SKM-1 (cell line): Measurements from ENCODE around the gene MAP3K15.

Experiments
- DNase-seq: peaks from one replicate; lab custom pipeline; 2025; ENCODE audit not compliant: unreplicated experiment; lab: John Stamatoyannopoulos, UW

The MAP3K15 gene, protein sequence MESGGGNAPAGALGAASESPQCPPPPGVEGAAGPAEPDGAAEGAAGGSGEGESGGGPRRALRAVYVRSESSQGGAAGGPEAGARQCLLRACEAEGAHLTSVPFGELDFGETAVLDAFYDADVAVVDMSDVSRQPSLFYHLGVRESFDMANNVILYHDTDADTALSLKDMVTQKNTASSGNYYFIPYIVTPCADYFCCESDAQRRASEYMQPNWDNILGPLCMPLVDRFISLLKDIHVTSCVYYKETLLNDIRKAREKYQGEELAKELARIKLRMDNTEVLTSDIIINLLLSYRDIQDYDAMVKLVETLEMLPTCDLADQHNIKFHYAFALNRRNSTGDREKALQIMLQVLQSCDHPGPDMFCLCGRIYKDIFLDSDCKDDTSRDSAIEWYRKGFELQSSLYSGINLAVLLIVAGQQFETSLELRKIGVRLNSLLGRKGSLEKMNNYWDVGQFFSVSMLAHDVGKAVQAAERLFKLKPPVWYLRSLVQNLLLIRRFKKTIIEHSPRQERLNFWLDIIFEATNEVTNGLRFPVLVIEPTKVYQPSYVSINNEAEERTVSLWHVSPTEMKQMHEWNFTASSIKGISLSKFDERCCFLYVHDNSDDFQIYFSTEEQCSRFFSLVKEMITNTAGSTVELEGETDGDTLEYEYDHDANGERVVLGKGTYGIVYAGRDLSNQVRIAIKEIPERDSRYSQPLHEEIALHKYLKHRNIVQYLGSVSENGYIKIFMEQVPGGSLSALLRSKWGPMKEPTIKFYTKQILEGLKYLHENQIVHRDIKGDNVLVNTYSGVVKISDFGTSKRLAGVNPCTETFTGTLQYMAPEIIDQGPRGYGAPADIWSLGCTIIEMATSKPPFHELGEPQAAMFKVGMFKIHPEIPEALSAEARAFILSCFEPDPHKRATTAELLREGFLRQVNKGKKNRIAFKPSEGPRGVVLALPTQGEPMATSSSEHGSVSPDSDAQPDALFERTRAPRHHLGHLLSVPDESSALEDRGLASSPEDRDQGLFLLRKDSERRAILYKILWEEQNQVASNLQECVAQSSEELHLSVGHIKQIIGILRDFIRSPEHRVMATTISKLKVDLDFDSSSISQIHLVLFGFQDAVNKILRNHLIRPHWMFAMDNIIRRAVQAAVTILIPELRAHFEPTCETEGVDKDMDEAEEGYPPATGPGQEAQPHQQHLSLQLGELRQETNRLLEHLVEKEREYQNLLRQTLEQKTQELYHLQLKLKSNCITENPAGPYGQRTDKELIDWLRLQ (N-terminal part only)

GRCh38 chrX:19514791-19515614 lies at the start of gene MAP3K15:
TSS of gene MAP3K15 (minus strand) at chrX:19515508. CDS start at chrX:19515261, 247 bp downstream.
- peak; percentile 34 for DNase-seq

DNA sequence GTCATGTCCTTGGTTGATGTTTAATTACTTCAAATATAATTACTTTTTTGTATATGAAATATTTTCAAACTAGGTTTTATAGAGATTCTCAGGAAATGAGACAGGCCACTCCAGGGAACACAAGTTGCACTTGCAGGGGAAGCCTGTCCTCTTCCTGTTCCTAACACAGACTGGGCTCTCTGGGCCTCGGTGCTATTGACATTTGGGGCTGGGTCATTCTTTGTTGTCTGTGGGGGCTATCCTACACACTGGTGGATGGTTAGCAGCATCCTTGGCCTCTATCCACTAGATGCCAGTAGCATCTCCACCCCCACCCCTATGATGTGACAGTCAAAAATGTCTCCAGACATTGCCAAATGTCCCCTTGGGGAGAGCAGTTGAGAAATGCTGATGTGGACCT lies 49.3 kb upstream of the MAP3K15 start:
- no peak for DNase-seq

DNA sequence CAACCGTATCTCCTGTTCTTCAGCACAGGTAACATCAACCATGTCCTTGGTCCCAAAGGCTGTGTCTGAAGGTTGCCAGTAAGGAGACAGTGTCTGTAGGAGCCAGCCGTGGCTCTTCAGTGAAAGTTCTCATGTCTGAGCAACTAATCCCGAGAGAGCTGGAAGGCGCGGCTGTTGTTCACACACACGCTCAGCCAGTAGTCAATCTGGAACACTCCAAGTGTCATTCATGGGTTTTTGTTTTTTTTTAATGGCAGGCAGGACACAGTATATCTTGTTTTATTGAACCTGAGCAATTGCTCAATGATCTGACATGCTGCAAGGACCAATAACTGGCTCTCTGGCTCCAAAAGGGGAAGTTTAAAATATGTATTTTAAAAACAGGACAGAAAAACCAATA lies 48.4 kb upstream of the MAP3K15 start:
- no peak for DNase-seq

- DNase-seq, result no peak
These were observed 48.0 kb upstream of the MAP3K15 start for GRCh38 chrX:19563327-19563726.

- no peak for DNase-seq
These were observed 45.3 kb upstream of the MAP3K15 start for GRCh38 chrX:19560611-19561010.

DNA sequence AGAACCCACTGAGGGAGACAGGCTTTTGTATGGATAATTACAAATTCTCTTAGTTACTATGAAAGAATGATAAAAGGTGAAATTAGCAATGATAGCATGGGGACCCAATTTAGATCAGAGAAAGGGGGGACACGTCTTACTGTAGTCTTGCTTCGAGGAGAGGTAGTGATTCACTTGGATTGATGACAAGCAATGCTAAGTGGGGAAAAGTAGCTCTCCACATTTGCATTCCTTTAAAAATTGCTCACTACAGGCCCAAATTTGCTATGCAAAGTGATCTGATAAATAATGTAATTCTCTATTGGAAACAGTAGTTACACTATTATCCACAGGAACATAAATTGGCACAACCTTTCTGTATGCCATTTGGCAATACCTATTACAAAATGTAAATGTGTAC lies 42.5 kb upstream of the MAP3K15 start:
- no peak for DNase-seq

DNA sequence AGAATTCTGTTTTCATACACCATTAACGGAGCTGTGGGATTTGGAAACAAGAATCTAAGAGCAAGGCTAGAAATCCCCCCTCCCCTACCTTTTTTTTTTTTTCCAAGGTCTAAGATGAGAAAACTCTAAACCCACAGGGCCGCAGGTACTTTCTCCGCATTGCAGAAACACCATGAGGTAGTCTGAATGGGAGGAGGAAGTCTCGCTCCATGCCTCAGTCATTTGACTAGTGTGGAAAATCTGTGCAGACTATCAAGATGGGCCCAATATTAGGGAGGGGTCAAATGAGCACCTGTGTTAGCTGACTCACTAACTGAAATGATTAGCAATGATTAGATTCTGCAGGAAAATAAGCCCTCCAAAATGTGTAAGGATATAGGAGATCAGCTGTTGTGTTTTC lies 40.9 kb upstream of the MAP3K15 start:
- DNase-seq, result no peak

DNA sequence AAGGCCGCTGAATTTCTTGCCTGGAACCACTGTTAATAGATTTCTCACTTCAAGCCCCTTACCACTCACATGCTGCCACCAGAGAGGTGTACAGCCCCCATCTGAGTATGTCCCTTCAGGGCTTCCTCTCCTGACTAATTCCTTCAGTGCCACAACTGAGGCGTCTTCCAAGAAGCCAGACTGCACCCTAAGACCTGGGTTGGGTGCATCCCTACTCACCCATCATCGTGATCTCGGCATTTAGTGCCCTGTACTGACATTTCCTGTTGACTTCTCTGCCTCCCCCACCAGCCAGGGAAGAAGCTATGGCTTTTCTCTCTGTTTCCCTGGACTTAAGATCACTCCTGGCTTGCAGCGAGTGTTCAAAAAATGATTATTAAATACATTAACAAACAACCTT lies 40.4 kb upstream of the MAP3K15 start:
- no peak for DNase-seq

DNA sequence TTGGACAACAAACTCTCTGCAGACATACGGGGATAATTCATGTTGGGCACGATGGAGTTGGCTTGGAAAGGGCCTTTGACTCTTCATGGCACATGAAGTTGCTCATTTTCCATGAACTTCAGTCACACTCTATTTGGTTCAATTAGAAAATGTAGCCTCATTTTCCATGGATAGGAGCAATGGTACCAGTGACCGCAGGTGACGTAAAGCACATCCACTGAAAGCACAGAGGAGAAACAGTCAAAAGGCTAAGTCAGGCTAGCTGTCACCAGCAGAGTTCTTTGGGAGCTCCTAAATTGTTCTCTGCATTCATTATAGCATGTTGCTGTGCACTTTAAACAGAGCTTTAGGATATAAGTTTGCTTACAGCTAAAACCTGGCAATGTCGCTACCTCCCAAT lies 39.9 kb upstream of the MAP3K15 start:
- DNase-seq, result no peak

- no peak for DNase-seq
These were observed 39.5 kb upstream of the MAP3K15 start for GRCh38 chrX:19554786-19555185.

GRCh38 chrX:19552793-19553192 lies 37.5 kb upstream of the MAP3K15 start:
- no peak for DNase-seq

DNA sequence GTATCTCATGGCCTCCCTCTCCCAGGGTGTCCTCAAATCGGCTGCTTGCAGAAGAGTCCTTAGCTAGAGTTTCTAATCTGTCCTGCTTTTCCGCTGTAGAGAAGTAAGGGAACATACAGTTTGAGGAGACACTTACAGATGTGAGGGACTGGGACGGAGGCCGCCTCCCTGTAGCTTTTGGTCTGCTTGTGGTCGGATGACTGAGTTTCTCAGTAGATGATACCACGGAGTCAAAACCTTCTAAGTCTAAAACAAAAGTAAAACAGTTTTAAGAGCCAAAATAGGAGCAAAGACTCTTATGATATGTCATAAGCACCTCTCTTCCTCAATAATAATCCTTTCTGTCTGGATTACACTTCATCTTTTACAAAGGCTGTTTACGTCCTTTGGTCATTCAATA lies 34.5 kb upstream of the MAP3K15 start:
- DNase-seq, result no peak

DNA sequence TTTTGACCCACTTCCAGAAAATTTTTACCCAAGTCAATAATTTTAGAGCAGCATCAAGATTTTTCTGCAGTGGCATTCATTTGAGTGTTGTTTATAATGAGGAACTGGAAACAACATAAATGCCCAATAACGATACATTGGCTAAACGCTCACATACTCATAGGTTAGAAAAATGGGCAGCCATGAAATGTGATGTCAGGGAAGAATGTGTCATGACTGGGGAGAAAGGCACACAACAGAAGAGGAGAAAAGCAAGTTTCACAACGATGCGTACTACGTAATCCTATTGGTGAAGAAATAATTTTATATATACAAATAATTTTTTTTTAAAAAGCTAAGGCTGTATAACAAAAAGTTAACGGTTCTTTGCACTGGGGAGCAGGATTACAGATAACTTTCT lies 33.6 kb upstream of the MAP3K15 start:
- no peak for DNase-seq

- DNase-seq, result no peak
These were observed 33.0 kb upstream of the MAP3K15 start for GRCh38 chrX:19548279-19548678.

- no peak for DNase-seq
These were observed 30.3 kb upstream of the MAP3K15 start for GRCh38 chrX:19545651-19546050.

DNA sequence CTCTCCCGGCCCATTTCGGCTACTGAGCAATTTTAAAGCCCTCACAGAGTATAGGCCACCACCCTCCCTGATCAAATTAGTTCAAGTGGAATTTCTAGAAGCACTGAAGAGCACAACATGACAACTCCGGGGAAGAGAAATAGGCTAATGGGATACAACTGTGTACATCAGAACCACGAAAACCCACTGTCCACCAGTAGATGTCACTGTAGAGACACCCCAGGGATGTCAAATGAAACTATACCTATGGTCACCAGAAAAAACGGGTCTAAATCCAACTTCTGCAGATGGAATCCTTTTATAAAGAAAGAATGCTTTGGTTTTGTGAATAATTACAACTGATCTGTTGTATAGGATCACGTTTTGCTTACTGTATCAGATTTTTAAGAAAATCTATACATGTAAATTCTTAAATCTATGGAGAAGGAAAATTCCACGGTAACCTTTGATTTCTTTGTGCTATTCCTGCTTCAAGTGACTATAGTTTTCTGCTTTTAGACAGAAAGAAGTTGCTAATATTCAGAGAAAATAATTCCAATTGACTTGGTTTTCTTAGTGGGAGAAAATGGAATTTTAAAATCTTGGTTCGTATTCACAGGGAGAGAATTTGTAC lies 29.5 kb upstream of the MAP3K15 start:
- no peak for DNase-seq

DNA sequence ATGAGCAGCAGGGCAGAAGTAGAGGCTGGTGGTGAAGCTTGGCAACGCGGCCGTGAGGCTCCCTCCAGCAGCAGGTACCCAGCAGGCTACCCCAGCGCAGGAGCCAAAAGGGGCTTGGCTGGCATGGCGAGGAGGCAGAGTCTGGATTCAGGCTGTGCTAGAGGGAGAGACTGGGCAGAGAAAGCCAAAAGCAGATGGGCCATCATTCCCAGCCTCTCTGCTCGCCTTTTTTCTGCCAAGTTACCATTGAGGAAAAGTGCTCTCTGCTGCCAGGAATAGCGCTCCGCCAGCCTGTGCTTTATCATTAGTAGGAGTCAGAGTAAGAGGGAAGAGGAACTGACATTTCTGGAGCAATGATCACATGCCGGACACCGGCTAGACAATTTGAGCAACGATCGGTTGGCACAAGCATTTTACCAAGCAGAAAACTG lies 28.7 kb upstream of the MAP3K15 start:
- DNase-seq, result no peak

DNA sequence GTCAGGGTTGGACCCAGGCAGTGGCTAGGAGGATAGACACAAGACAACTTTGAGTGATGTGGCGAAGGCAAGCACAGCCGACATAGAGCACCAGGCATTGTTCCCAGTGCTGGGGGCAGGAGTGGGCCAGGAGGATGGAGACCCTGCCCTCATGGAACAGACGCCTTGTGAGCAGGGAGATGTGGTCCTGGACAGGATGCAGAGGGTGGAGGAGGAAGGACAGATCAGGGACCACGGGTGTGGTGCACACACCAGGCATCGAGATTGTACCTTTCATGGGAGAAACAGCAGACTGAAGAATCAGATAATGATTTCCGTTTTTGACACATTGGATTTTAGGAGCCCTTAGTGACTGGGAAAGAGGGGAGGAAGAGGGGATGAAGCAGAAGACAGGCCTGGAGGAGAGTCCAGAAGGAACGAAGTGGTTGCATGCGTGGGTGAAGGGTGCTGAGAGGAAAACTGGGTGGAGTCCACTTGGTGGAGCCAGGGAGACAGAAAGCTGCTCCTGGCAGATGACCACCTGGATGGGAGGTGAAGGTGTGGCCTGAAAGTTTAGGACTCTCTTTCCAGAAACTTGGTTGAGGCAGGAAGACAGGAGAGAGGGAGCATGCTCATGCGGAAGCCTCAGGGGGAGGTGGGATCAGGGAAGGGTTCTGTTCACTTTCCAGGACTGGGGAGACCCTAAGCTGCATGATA lies 27.9 kb upstream of the MAP3K15 start:
- no peak for DNase-seq

DNA sequence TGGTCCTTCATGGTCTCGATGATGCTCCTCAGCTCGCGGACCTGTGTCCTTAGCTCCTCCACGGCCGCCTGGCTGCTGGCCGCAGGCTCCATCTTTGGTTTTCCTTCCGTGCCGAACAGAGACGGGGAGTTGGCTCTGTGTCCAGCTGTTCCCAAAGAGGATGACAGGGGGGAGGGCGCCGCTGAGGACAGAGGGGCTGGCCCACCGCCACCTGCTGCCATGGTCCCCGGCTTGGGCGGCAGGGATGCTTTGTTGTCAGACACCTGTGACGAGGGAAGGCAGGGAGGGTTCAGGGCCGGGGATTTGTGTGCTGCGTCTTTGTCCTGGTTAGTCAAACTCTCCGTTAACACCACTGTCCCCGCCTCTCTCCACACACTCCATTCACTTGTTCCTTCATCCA lies 26.6 kb upstream of the MAP3K15 start:
- DNase-seq, result no peak
